Kidney (tissue), 14 donors: ENCODE results near the gene NR3C2. TPM values are rescaled to one million over a fixed set of nuclear protein-coding genes. Genes with fewer than 3 reads are reported as not detected.

ENCODE experiments used
- DNase-seq, 5 donors: peaks; one replicate each; pipeline ENCODE4 v3.0.0-alpha.2; 2013 to 2020
- FAIRE-seq: peaks from 2 replicates; lab custom pipeline; 2012; peaks lifted over from hg19 to GRCh38; lab: Jason Lieb, UNC
- H3K27ac ChIP-seq, 2 donors: one replicate each; pipeline ENCODE4 v1.7.0; 2013; ENCODE audit warnings: low read depth in 2 of 2, low read length in 2 of 2, inconsistent platforms in 1 of 2
- H3K27me3 ChIP-seq: one replicate; pipeline ENCODE4 v1.7.1; 2013; ENCODE audit warnings: low read length, inconsistent platforms; ENCODE audit not compliant: control insufficient read depth, insufficient read depth
- H3K36me3 ChIP-seq, 3 donors: one replicate each; pipeline versions ENCODE4 v1.7.0 to v1.7.1; 2013; ENCODE audit warnings: low read length in 3 of 3, control low read depth in 1 of 3, inconsistent platforms in 1 of 3; ENCODE audit not compliant: insufficient read depth in 3 of 3, control insufficient read depth in 2 of 3
- H3K4me1 ChIP-seq, 3 donors: one replicate each; pipeline versions ENCODE4 v1.7.0 to v1.7.1; 2013; ENCODE audit warnings: low read length in 3 of 3, inconsistent platforms in 1 of 3, low read depth in 1 of 3; ENCODE audit not compliant: control insufficient read depth in 2 of 3, insufficient read depth in 2 of 3
- H3K4me3 ChIP-seq, 3 donors: one replicate each; pipeline versions ENCODE4 v1.7.0 to v1.8.1; 2013; ENCODE audit warnings: low read length in 3 of 3, control low read depth in 1 of 3, inconsistent platforms in 1 of 3
- H3K9ac ChIP-seq, 3 donors: one replicate each; pipeline versions ENCODE4 v1.7.0 to v1.7.1; 2013; ENCODE audit warnings: low read length in 3 of 3, control low read depth in 1 of 3, inconsistent platforms in 1 of 3
- H3K9me3 ChIP-seq, 3 donors: one replicate each; pipeline versions ENCODE4 v1.7.0 to v1.7.1; 2013; ENCODE audit warnings: low read length in 3 of 3, control low read depth in 1 of 3, inconsistent platforms in 1 of 3; ENCODE audit not compliant: control insufficient read depth in 2 of 3, insufficient read depth in 1 of 3
- intact Hi-C: fragments of 100-400 bp; cut with DNase I; formaldehyde crosslinking; loops from one replicate; pipeline ENCODE4 v1.11.1; 2022
- polyA plus RNA-seq: library from polyadenylated mRNA; stranded (reverse); fragments of 350-450 nt; fragmentation: Illumina TruSeq; extraction: RNeasy Lipid Tissue Mini Kit (QIAGEN cat#74804); gene quantifications from one replicate; pipeline ENCODE4 v1.2.3, GENCODE V29; 2014; ENCODE audit warnings: low read depth, low replicate concordance; ENCODE audit not compliant: insufficient read depth
- total RNA-seq: library from RNA; stranded (reverse); fragmentation: NEBNext Ultra II Directional; extraction: Animal tissue kit (Norgen Biotek cat#: 25700); gene quantifications from one replicate; pipeline ENCODE4 v1.2.1, GENCODE V29; 2021
- TF ChIP-seq, protein P1 (sequence below): IDR thresholded peaks from 3 replicates; pipeline ENCODE4 v1.5.1; 2012; ENCODE audit warnings: mild to moderate bottlenecking, moderate library complexity, borderline replicate concordance; ENCODE audit not compliant: insufficient read depth; ENCODE audit errors: extremely low read depth
- donor health status: control.
- donor health status: control.
- donor health status: control.
- donor health status: control.
- donor health status: control.
- donor health status: DM: yes; HTN: yes; CAD: no.
- donor health status: Normal renal cell carcinoma (clear cell type).

The NR3C2 gene
- total and polyA plus RNA-seq, 2 donors from 2014 or later = 8.7 to 43.4 TPM

DNA sequence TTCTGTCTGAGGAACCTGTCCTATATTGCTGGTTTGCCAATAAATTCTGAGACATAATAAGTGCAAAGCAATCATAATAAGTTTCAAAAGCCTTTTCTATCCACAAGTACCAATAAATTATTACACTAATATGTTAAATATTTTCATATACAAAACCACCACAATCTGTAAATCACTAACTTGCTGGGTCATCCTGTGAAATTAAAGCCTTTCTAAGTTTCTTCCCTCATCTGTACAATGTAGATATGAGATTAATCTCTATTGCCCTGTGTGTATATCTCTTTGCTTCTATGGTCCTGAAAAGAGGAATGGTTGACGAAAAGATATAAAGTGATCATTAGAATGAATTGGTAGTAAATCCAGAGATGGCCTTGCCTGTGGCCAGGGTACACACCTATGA is 231.6 kb downstream of the NR3C2 start:
- intact Hi-C loops = no loop called here
- TF ChIP-seq, protein P1, sequence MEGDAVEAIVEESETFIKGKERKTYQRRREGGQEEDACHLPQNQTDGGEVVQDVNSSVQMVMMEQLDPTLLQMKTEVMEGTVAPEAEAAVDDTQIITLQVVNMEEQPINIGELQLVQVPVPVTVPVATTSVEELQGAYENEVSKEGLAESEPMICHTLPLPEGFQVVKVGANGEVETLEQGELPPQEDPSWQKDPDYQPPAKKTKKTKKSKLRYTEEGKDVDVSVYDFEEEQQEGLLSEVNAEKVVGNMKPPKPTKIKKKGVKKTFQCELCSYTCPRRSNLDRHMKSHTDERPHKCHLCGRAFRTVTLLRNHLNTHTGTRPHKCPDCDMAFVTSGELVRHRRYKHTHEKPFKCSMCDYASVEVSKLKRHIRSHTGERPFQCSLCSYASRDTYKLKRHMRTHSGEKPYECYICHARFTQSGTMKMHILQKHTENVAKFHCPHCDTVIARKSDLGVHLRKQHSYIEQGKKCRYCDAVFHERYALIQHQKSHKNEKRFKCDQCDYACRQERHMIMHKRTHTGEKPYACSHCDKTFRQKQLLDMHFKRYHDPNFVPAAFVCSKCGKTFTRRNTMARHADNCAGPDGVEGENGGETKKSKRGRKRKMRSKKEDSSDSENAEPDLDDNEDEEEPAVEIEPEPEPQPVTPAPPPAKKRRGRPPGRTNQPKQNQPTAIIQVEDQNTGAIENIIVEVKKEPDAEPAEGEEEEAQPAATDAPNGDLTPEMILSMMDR = no peak
- H3K27ac ChIP-seq = no peak overlapping the region
- no peaks in the 10 kb centered on the region for H3K27me3 ChIP-seq
- no peak for FAIRE-seq
- DNase-seq = no peak
- no peak overlapping the region for H3K4me3 ChIP-seq
- H3K9me3 ChIP-seq = no peaks in the 10 kb centered on the region
- H3K9ac ChIP-seq = no peak overlapping the region
- H3K36me3 ChIP-seq = no peaks in the 10 kb centered on the region
- H3K4me1 ChIP-seq = peaks cover 4 to 12% (median 11%) of the 10 kb centered on the region in 3 donors

DNA sequence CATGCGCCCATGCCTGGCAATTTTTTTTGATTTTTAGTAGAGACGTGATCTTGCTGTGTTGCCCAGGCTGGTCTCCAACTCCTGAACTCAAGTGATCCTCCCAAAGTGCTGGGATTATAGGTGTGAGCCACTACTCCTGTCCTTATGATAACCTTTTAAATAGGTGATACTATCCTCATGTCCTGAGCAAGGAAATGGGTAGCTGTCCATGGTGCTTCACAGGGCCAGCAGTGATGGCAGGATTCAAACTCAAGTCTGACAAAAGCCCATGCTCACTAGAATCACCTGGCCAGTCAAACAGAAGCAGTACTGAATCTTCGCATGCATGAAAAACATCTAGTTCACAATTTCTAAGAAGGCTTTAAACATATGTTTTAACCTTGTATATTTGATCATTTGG is 235.1 kb downstream of the NR3C2 start:
- no peak overlapping the region for H3K27ac ChIP-seq
- H3K4me3 ChIP-seq = no peak overlapping the region
- H3K36me3 ChIP-seq = no peaks in the 10 kb centered on the region
- no peak overlapping the region for H3K9ac ChIP-seq
- no peaks in the 10 kb centered on the region for H3K9me3 ChIP-seq
- intact Hi-C loops = no loop called here
- H3K27me3 ChIP-seq = no peaks in the 10 kb centered on the region
- TF ChIP-seq, protein P1 = no peak
- FAIRE-seq (no peak), DNase-seq (no peak)
- peaks cover 6 to 16% (median 9%) of the 10 kb centered on the region in 3 donors for H3K4me1 ChIP-seq

DNA sequence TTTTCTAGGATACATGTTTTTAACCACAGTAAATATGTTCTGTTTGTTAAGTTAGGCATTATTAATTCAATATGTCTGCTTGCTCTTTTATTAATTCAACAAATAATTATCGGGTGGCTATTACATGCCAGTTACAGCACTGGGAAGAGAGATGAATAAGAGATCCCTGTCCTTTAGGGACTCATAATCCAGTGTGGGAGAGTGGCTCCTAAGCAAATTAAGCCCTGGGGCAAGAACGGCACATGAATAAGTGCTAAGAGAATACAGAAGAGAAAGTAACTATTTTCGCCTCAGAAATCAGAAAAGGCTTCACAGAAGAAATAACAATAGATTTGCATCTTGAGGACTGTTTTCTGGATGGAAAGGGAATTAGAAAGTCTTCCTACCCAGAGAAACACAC is 236.7 kb downstream of the NR3C2 start:
- no peak for FAIRE-seq
- H3K36me3 ChIP-seq = no peaks in the 10 kb centered on the region
- H3K4me1 ChIP-seq = peaks cover 6 to 16% (median 9%) of the 10 kb centered on the region in 3 donors
- no peaks in the 10 kb centered on the region for H3K9me3 ChIP-seq
- H3K9ac ChIP-seq = no peak overlapping the region
- no peak overlapping the region for H3K27ac ChIP-seq
- H3K27me3 ChIP-seq = no peaks in the 10 kb centered on the region
- no peak for DNase-seq
- TF ChIP-seq, protein P1 = no peak
- intact Hi-C loops = no loop called here
- H3K4me3 ChIP-seq = no peak overlapping the region

DNA sequence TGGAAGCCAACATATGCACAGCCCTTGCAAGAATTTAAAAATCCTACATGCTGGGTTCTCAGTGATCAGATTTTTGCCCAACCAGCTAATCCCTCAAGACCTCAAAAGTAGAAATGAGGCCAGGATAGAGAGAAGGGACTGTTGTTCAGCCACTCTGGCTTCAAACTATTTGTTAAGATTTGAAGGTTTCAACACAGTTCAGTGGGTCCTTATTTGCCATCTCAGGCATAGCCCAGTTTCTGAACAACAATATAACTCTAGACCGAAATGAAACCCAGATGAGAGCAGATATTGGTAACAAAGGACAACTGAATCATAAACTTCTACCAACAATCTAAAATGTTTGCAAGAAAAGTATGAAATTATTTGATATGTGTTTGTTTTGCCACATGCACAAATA is 237.3 kb downstream of the NR3C2 start:
- Histone ChIP-seq H3K9me3 (no peaks in the 10 kb centered on the region), H3K4me3 (no peak overlapping the region), H3K4me1 (peaks cover 6 to 16% (median 9%) of the 10 kb centered on the region in 3 donors), H3K36me3 (no peaks in the 10 kb centered on the region), H3K9ac (no peak overlapping the region), H3K27ac (peak overlapping the region in 1 of 2 donors; percentile 80), H3K27me3 (no peaks in the 10 kb centered on the region)
- TF ChIP-seq, protein P1 = no peak
- intact Hi-C loops = no loop called here
- no peak for DNase-seq
- no peak for FAIRE-seq
